Measurements from ENCODE around the gene C1orf159.

DNA sequence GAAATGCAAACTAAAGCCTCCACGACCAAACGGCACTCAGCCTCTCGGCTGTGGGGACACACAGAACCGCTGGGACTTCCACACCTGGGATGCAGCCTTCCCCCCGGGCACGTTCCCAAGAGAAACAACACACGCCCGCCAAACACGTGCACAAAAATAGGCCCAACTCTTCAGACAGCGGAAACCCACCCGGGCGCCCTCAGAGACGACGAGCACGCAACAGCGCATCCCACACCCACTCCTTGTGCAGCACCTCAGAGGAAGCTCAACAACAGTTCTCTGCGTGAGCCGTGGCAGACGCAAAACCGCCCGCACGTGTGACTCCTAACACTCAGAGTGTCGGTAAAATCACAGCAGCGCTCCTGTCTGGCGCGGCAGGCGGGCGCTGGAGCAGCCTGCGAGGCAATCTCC lies 5.3 kb downstream of the C1orf159 start:
- no peak for TF ChIP-seq POLR2A (IDR thresholded peaks at IDR 0.05; ENCODE audit: low read length)
- TF ChIP-seq GATA1 (IDR thresholded peaks at IDR 0.05; ENCODE audit: low read depth, low read length), result no peak

Data from erythroblast (primary cell).